Endothelial cell of umbilical vein (primary cell): Measurements from ENCODE around the gene MATN4. TPM values are rescaled to one million over a fixed set of nuclear protein-coding genes. Genes with fewer than 3 reads are reported as not detected.

Experiments used
- BruUV-seq: library from RNA; stranded (reverse); fragments of 400-500 nt; replicated peaks from 2 replicates; lab custom pipeline; 2021; lab: Mats Ljungman, UMichigan
- CTCF ChIA-PET: fragments of 300-600, 350-600 bp; sonication (Branson Sonifier 250); formaldehyde crosslinking; loops from one replicate; lab custom pipeline; 2021; ENCODE audit warnings: antibody characterized with exemption, inconsistent platforms; lab: Charles Lee
- POLR2A ChIA-PET: fragments of 300-600, 350-600 bp; sonication (Branson Sonifier 250); formaldehyde crosslinking; loops from one replicate; lab custom pipeline; 2021; ENCODE audit warnings: antibody characterized with exemption, inconsistent platforms; lab: Charles Lee
- DNase-seq: peaks from one replicate; pipeline ENCODE4 v3.0.0-alpha.2; 2011; ENCODE audit warnings: low read depth, low spot score
- FAIRE-seq: peaks from 2 replicates; lab custom pipeline; 2011; peaks lifted over from hg19 to GRCh38; lab: Jason Lieb, UNC
- H2AFZ ChIP-seq: 2 replicates; pipeline ENCODE4 v1.6.0; 2012; ENCODE audit warnings: low read depth, low read length, control low read depth, inconsistent platforms
- H3K27ac ChIP-seq: 2 replicates; pipeline ENCODE4 v1.5.1; 2011; ENCODE audit warnings: low read depth, mild to moderate bottlenecking, control low read depth, low read length, moderate library complexity; ENCODE audit not compliant: insufficient read depth
- H3K27me3 ChIP-seq, 2 experiments: 2 replicates each; pipeline versions ENCODE4 v1.6.0 to v1.6.1; 2011; ENCODE audit warnings: low read length in 2 of 2, mixed read lengths in 1 of 2; ENCODE audit not compliant: control insufficient read depth in 2 of 2, insufficient read depth in 2 of 2
- H3K36me3 ChIP-seq, 2 experiments: 2 replicates in 1 of 2; 3 replicates in 1 of 2; pipeline ENCODE4 v1.5.1; 2011; ENCODE audit warnings: low read length in 2 of 2, mild to moderate bottlenecking in 1 of 2, moderate library complexity in 1 of 2; ENCODE audit not compliant: control insufficient read depth in 2 of 2, insufficient read depth in 2 of 2; ENCODE audit errors: extremely low read depth in 1 of 2
- H3K4me1 ChIP-seq: 3 replicates; pipeline ENCODE4 v1.5.1; 2011; ENCODE audit warnings: mild to moderate bottlenecking, low read length; ENCODE audit not compliant: control insufficient read depth, insufficient read depth; ENCODE audit errors: extremely low read depth
- H3K4me2 ChIP-seq: 2 replicates; pipeline ENCODE4 v1.6.1; 2011; ENCODE audit warnings: low read length, control low read depth, mixed read lengths; ENCODE audit not compliant: insufficient read depth
- H3K4me3 ChIP-seq, 3 experiments: fragments of 200-600 bp in 1 of 3; sonication (generic), shearing (Covaris generic) in 1 of 3; replicated peaks in 1 of 3; 2 replicates each; pipeline ENCODE4 v1.5.1; 2011 to 2016; ENCODE audit warnings: control low read depth in 3 of 3, low read length in 3 of 3, mild to moderate bottlenecking in 2 of 3, inconsistent platforms in 1 of 3, low read depth in 1 of 3, moderate library complexity in 1 of 3; ENCODE audit not compliant: insufficient read depth in 1 of 3
- H3K79me2 ChIP-seq: 2 replicates; pipeline ENCODE4 v1.6.0; 2012; ENCODE audit warnings: low read length, inconsistent platforms; ENCODE audit not compliant: control insufficient read depth, insufficient read depth
- H3K9ac ChIP-seq: replicated peaks from 2 replicates; pipeline ENCODE3; 2011; ENCODE audit warnings: low read length, control low read depth; ENCODE audit not compliant: insufficient read depth; ENCODE audit errors: extremely low read depth
- H3K9me1 ChIP-seq: replicated peaks from 3 replicates; pipeline ENCODE4 v1.6.0; 2011; ENCODE audit warnings: mild to moderate bottlenecking, low read length; ENCODE audit not compliant: control insufficient read depth, insufficient read depth; ENCODE audit errors: extremely low read depth
- H3K9me3 ChIP-seq: replicated peaks from 2 replicates; pipeline ENCODE4 v1.5.1; 2012; ENCODE audit warnings: low read length, inconsistent platforms; ENCODE audit not compliant: control insufficient read depth, insufficient read depth
- H4K20me1 ChIP-seq: replicated peaks from 2 replicates; pipeline ENCODE3; 2011; ENCODE audit warnings: mild to moderate bottlenecking, low read length; ENCODE audit not compliant: control insufficient read depth, insufficient read depth; ENCODE audit errors: extremely low read depth
- CTCF ChIP-seq, 2 donors: IDR thresholded peaks; 1 replicate in 1 of 2; 2 replicates in 1 of 2; pipeline ENCODE4 v1.5.1; 2011; ENCODE audit warnings: low read length in 2 of 2, mild to moderate bottlenecking in 2 of 2, moderate library complexity in 2 of 2, control low read depth in 1 of 2, inconsistent platforms in 1 of 2, low read depth in 1 of 2; ENCODE audit not compliant: insufficient read depth in 1 of 2; ENCODE audit errors: extremely low read depth in 1 of 2
- EZH2 ChIP-seq: IDR thresholded peaks from 2 replicates; pipeline ENCODE4 v1.6.1; 2012; ENCODE audit warnings: borderline replicate concordance, low read depth, mild to moderate bottlenecking, moderate library complexity, low read length, inconsistent platforms; ENCODE audit not compliant: severe bottlenecking
- JUN ChIP-seq: IDR thresholded peaks from 2 replicates; pipeline ENCODE4 v1.6.1; 2011; ENCODE audit warnings: borderline replicate concordance, low read depth; ENCODE audit not compliant: insufficient read length, insufficient read depth
- dilution Hi-C: fragments of 300-500 bp; cut with MboI; formaldehyde crosslinking; loops from one replicate; pipeline ENCODE4 v1.15.0; 2019; ENCODE audit warnings: low sequenced_read_pairs; ENCODE audit not compliant: extremely low pct_ligation_motif_present
- intact Hi-C: fragments of 100-400 bp; cut with micrococcal nuclease; formaldehyde crosslinking; loops from one replicate; pipeline ENCODE4 v1.10.0; 2022
- polyA plus RNA-seq, 4 experiments: library from polyadenylated mRNA; depleted of rRNA in 3 of 4; stranded (reverse) in 3 of 4; unstranded in 1 of 4; fragments of >200 nt; gene quantifications; 2 replicates each; pipeline versions ENCODE4 v1.2.1 to v1.2.3, GENCODE V29; 2011 to 2012; ENCODE audit warnings: missing spikeins in 1 of 4
- total RNA-seq: library from RNA; stranded (reverse); gene quantifications from 2 replicates; pipeline ENCODE4 v1.2.3, GENCODE V29; 2021

MATN4 gene
- total and polyA plus RNA-seq, 2 donors (not counting 3 experiments of a cell fraction or from before 2014, with no cell fraction given): 0.10 TPM; not detected in 1

- DNase-seq: no peak
- intact Hi-C loops (loop anchor here (5.0 to 10.0 kb wide), 4 partner anchors 57 to 410 kb away; partner anchors contain the start of genes PABPC1L and YWHAB), dilution Hi-C loops (no loop called here)
- no TSS peak for BruUV-seq
- Histone ChIP-seq H3K4me2 (no peak overlapping the region), H2AFZ (no peak overlapping the region), H4K20me1 (no peaks in the 10 kb centered on the region), H3K27ac (no peak overlapping the region), H3K4me3 (no peak overlapping the region), H3K36me3 (no peaks in the 10 kb centered on the region), H3K79me2 (no peaks in the 10 kb centered on the region), H3K9ac (no peak overlapping the region), H3K4me1 (peaks cover 9% of the 10 kb centered on the region), H3K9me3 (no peaks in the 10 kb centered on the region), H3K9me1 (no peaks in the 10 kb centered on the region), H3K27me3 (peaks cover 0 to 8% of the 10 kb centered on the region in 2 experiments)
- TF ChIP-seq EZH2: no peak
- CTCF ChIA-PET: interaction anchor here (0.5 to 6.9 kb wide), 39 partner anchors 8 to 1762 kb away, joined by 3 to 169 read pairs (median 5); partner anchors contain the start of genes KCNS1 and MATN4
- no peak for FAIRE-seq
- POLR2A ChIA-PET: no interaction called here
Observed at GRCh38 chr20:45294659-45295058, 13.4 kb downstream of the MATN4 start.

GRCh38 chr20:45294003-45294368 is 14.1 kb downstream of the MATN4 start:
- no peak overlapping the region for H3K4me3 ChIP-seq
- intact Hi-C loops: loop anchor here (5.0 to 10.0 kb wide), 4 partner anchors 57 to 409 kb away; partner anchors contain the start of genes PABPC1L and YWHAB
- TF ChIP-seq CTCF (IDR thresholded peaks at IDR 0.05; ENCODE audit: extremely low read depth in 1 of 2, insufficient read depth in 1 of 2, low read depth in 1 of 2, low read length in 2 of 2) (no peak), EZH2 (peak; percentile 11), JUN (no peak)
- no peak overlapping the region for H2AFZ ChIP-seq
- FAIRE-seq (no peak), DNase-seq (no peak)
- H3K27me3 ChIP-seq: peaks cover 0 to 8% of the 10 kb centered on the region in 2 experiments
- no peak overlapping the region for H3K9ac ChIP-seq
- no peaks in the 10 kb centered on the region for H3K79me2 ChIP-seq
- dilution Hi-C loops: no loop called here
- no peaks in the 10 kb centered on the region for H4K20me1 ChIP-seq
- peaks cover 9% of the 10 kb centered on the region for H3K4me1 ChIP-seq
- H3K4me2 ChIP-seq: no peak overlapping the region
- no TSS peak for BruUV-seq
- no peak overlapping the region for H3K27ac ChIP-seq
- POLR2A ChIA-PET: interaction anchor here (1.1 kb wide), 1 partner anchor 8 kb away, joined by 3 read pairs; no protein-coding TSS in a partner anchor
- no peaks in the 10 kb centered on the region for H3K9me3 ChIP-seq
- no peaks in the 10 kb centered on the region for H3K36me3 ChIP-seq
- no peaks in the 10 kb centered on the region for H3K9me1 ChIP-seq
- CTCF ChIA-PET: interaction anchor here (0.5 to 6.9 kb wide), 64 partner anchors 8 to 1761 kb away, joined by 3 to 169 read pairs (median 4); partner anchors contain the start of genes KCNS1, MATN4 and SYS1
